CD1c-positive myeloid dendritic cell (primary cell): ENCODE data around the gene FASTKD3.
"Not testable (repeated sequence)": the region's sequence is repeated elsewhere in the genome, so short reads cannot be mapped to it uniquely, and the experiment has no call there.

Source experiments
- DNase-seq: peaks from one replicate; pipeline ENCODE4 v3.0.0-alpha.2; 2016; ENCODE audit errors: extremely low spot score

The FASTKD3 gene, protein sequence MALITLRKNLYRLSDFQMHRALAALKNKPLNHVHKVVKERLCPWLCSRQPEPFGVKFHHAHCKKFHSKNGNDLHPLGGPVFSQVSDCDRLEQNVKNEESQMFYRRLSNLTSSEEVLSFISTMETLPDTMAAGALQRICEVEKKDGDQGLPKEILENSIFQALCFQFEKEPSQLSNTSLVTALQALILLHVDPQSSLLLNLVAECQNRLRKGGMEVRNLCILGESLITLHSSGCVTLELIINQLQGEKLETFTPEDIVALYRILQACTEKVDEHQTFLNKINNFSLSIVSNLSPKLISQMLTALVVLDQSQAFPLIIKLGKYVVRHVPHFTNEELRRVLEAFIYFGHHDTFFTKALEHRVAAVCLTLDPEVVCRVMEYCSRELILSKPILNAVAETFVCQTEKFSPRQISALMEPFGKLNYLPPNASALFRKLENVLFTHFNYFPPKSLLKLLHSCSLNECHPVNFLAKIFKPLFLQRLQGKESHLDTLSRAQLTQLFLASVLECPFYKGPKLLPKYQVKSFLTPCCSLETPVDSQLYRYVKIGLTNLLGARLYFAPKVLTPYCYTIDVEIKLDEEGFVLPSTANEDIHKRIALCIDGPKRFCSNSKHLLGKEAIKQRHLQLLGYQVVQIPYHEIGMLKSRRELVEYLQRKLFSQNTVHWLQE

DNA sequence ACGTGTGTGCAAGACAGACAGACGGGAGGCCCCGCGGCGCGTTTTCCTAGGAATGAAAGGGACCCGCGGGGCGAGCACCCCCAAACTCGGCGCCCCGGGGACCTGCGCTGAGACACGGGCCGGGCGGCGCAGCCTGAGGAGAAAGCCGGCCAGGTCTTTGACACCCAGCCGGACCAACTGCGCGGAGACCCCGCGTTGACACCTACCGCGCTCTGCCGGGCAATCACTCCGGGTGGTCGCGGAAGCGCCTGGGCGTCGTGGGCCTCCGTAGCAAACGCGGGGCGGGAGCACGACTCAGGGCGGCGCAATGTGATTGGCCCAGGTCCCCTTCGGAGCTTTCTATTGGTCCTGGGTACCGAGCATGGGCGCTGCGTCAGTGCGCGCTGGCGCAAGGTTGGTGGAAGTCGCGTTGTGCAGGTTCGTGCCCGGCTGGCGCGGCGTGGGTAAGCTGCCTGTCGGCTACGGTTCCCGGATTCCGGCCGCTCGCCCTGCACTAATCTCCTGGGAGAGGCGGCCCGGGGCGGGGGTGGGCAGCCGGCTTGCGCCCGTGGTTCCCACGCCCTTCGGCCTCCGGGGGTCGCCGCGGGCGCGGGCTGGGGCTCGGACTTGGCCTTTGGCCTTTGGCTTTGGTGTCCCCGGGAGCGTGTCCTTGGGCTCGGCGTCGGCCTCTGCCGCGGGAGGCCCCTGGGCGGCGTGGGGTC is at the start of gene FASTKD3, which contains the start of gene MTRR:
Gene FASTKD3, minus strand, starts transcription at position 259 of the 701 bp plus-strand sequence. CDS start 948 bp downstream, outside the sequence.
Gene MTRR, plus strand, starts transcription at position 376 of the 701 bp plus-strand sequence. CDS start 1,647 bp downstream, outside the sequence.
- DNase-seq, result peak; percentile 97

DNA sequence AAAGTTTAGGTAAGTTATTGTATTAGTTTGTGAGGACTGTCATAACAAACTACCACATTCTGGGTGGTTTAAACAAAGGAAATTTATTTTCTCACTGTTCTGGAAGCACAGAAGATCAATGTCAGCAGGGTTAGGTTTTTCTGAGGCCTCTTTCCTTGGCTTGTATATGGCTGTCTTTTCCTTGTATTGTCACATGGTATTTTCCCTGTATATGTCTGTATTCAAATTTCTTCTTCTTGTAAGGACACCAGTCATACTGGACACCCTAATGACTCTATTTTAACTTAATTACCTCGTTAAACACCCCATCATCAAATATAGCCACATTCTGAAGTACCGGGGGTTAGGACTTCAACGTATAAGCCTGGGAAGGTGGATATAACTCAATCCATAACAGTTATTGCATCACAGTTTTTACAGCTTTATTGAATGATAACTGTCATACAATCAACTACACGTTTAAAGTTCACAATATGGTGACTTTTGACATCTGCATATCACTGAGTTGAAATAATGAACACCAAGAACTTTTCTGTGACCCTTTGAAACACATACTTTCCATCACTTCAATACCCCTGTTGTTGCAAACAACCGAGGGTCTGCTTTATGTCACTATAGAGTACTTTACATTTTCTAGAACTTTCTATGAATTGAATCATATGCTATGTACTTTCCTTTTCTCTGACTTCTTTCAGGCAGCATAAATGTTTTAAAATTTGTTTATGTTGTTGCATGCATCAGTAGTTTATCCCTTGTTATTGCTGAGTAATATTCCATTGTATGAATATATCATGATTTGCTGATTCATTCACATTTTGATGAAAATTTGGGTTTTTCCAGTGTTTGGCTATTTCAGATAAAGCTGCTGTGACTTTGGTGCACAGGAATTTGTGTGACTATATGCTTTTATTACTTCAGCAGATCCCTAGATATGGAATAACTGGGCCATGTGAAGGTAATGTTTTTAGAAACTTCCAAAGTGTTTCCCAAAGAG is 48.6 kb upstream of the FASTKD3 start:
- no peak for DNase-seq

DNA sequence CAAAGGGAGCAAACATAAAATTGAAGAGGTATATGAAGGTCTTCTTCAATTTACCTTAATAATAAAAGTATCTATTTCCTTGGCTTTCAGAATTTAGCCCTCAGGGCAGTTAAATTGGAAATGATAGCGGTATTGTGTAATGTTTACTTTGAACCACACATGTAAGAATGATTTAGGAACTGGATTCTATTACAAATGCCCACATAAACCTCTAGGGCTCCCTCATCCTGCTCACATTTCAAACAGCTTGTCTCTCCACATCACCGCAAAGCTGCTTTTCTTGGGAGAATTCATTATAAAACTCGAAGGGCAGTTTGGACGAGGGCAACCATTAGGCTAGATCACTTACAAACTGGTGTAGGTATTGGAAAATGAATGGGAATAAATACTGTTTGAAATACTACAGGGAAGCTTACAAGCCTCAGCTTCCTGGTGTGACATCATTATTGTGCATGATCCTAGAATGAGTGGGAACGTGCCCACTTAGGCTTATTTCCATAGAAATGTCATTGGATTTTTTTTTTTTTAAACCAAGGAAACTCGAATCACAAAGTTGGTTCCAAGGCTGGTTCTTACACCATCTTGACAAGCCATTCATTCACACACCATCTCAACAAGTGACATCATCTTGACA is 47.5 kb upstream of the FASTKD3 start:
- DNase-seq, result peak; percentile 8

DNA sequence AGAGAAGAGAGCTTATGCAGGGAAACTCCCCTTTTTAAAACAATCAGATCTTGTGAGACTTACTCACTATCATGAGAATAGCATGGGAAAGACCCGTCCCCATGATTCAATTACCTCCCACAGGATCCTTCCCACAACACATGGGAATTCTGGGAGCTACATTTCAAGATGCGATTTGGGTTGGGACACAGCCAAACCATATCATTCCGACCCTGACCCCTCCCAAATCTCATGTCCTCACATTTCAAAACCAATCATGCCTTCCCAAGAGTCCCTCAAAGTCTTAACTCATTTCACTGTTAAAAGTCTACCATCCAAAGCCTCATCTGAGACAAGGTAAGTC is 42.6 kb upstream of the FASTKD3 start:
- not testable (repeated sequence) for DNase-seq

DNA sequence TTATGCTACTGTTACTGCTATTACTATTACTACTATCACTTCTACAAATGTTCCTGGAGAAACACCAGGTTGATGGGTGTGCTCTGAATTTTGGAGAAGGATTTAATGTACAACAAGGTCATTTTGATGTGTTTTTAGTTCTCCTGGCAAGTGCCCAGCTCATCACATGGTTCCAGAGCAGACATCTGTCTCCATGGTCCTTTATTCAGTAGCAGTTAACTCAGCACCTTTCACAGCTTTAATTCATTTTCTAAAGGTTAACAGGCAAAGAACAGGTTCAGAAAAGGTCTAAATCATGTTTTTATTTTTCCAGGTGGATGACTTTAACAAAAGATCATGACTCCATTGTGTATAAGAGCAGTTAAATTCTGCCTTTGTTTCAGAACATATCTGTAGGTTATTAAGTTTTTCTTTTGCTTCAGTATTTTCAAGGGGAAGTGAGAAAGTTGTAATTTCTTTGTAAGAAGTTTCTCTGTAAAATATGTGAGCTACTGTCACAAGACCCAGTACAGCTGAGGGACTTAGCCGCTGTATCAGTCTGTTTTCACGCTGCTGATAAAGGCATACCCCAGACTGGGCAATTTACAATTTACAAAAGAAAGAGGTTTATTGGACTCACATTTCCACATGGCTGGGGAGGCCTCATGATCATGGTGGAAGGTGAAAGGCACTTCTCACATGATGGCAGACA is 42.1 kb upstream of the FASTKD3 start:
- peak; percentile 51 for DNase-seq

DNA sequence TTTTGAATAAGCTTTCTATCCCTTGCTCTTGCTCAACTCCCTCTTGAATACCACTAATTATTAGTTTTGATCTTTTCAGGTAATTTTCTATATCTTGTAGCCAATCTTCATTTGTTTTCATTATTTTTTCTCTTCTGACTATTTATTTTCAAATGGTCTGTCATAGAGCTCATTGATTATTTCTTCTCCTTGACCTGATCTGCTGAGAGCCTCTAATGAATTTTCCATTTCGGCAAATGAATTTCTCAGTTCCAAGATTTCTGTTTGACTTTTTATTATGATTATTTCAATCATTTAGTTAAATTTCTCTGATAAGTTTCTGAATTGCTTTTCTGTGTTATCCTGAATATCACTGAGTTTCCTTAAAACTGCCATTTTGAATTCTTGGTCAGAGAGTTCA is 39.5 kb upstream of the FASTKD3 start:
- DNase-seq, result no peak

DNA sequence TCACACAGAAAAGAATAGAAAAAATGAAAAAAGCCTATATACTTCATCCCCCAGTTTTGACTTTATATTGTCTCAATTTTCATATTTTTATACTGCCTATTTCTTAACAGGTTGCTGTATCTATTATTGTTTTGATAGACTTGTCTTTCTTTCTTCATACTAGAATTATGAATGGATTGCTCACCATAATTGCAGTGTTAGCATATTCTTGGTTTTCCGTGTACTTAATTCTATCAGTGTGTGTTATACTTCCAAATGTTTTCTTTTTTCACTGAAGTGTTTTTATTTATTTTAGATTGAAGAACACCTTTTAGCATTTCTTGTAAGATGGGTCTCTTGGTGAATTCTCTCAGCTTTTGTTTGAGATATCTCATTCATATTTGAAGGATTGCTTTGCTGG is 38.8 kb upstream of the FASTKD3 start:
- DNase-seq, result no peak

GRCh38 chr5:7904170-7904569 is 35.3 kb upstream of the FASTKD3 start:
- DNase-seq, result peak; percentile 41

- peak; percentile 16 for DNase-seq
These were observed 34.1 kb upstream of the FASTKD3 start for GRCh38 chr5:7902666-7903625.

DNA sequence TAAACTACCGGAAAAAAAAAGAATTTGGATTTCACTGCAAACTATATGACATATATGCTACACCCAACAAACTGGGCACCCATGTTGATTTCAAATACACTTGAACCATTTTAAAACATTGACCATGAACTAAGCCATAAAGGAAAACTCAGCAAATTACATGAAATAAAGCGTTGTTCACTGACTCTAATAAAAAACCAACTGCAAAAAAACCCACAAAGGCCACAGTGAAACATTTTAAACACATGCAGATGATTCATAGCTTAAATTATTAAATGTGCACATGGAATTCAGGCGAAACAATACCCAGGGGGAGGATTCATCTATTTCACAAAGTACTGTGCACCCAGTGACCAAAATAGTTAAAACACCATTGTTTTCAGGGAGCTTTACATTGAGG is 33.4 kb upstream of the FASTKD3 start:
- DNase-seq, result no peak

GRCh38 chr5:7897014-7897600 is 28.3 kb upstream of the FASTKD3 start:
- peak; percentile 26 for DNase-seq

GRCh38 chr5:7894860-7895259 is 26.0 kb upstream of the FASTKD3 start:
- no peak for DNase-seq

GRCh38 chr5:7894439-7894838 is 25.6 kb upstream of the FASTKD3 start:
- no peak for DNase-seq

- DNase-seq, result no peak
These were observed 20.1 kb upstream of the FASTKD3 start for GRCh38 chr5:7888901-7889300.

- peak; percentile 38 for DNase-seq
These were observed 18.1 kb upstream of the FASTKD3 start for GRCh38 chr5:7886849-7887475.

GRCh38 chr5:7884491-7885267 is 15.8 kb upstream of the FASTKD3 start:
- no peak for DNase-seq

- DNase-seq, result no peak
These were observed 14.1 kb upstream of the FASTKD3 start for GRCh38 chr5:7882926-7883325.
